ENCODE results near the gene CCNB2. TPM values are rescaled to one million over a fixed set of nuclear protein-coding genes. Genes with fewer than 3 reads are reported as not detected.

CCNB2 gene
- total and polyA plus RNA-seq, 2 experiments from 2014 or later = 15.3 to 20.9 TPM

DNA sequence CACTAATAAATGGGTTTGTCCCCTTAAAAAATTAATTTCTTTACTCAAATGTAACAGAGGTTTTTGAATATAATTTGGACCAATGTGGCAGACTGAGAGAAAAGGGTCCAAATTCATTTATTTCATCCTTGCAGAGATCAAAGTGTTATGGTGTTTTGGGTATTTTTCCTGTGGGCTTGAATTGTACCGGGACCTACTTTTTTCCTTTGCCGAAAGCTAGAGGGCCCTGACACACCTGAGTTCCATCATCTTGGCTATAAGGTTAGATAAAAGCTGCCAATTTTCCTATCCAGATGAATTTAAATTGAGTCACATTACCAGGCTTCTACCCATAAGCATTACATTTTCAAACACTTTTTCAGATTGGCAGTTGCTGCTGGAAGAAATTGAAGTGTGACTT lies 908 bp downstream of the CCNB2 start:
- Histone ChIP-seq H4K20me1 (ENCODE audit: insufficient read depth, poor library complexity, severe bottlenecking) (no peaks in the 10 kb centered on the region), H2AFZ (peak overlapping the region; percentile 73), H3K27me3 (no peaks in the 10 kb centered on the region), H3K36me3 (replicated peaks; ENCODE audit: insufficient read depth, low read depth) (no peaks in the 10 kb centered on the region), H3K9me2 (replicated peaks; ENCODE audit: insufficient read depth) (no peaks in the 10 kb centered on the region), H3K4me1 (ENCODE audit: insufficient read depth) (peaks cover 5% of the 10 kb centered on the region), H3K79me2 (peaks cover 16% of the 10 kb centered on the region), H3K4me2 (peak overlapping the region; percentile 90), H3K9me3 (ENCODE audit: low read depth) (no peaks in the 10 kb centered on the region), H3K27ac (peak overlapping the region; percentile 27), H3K4me3 (peak overlapping the region; percentile 56)
- WGBS (ENCODE audit: low lambda C conversion rate, missing lambda C conversion rate) = 5% methylated on average over 2 of the region's 2 CpGs
- no peak for DNase-seq (ENCODE audit: low spot score)
- no peak for TF ChIP-seq EZH2 (IDR thresholded peaks at IDR 0.05; ENCODE audit: borderline replicate concordance)
- TF ChIP-seq, protein P1, sequence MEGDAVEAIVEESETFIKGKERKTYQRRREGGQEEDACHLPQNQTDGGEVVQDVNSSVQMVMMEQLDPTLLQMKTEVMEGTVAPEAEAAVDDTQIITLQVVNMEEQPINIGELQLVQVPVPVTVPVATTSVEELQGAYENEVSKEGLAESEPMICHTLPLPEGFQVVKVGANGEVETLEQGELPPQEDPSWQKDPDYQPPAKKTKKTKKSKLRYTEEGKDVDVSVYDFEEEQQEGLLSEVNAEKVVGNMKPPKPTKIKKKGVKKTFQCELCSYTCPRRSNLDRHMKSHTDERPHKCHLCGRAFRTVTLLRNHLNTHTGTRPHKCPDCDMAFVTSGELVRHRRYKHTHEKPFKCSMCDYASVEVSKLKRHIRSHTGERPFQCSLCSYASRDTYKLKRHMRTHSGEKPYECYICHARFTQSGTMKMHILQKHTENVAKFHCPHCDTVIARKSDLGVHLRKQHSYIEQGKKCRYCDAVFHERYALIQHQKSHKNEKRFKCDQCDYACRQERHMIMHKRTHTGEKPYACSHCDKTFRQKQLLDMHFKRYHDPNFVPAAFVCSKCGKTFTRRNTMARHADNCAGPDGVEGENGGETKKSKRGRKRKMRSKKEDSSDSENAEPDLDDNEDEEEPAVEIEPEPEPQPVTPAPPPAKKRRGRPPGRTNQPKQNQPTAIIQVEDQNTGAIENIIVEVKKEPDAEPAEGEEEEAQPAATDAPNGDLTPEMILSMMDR (IDR thresholded peaks at IDR 0.05; ENCODE audit: poor library complexity) = peak; percentile 34

DNA sequence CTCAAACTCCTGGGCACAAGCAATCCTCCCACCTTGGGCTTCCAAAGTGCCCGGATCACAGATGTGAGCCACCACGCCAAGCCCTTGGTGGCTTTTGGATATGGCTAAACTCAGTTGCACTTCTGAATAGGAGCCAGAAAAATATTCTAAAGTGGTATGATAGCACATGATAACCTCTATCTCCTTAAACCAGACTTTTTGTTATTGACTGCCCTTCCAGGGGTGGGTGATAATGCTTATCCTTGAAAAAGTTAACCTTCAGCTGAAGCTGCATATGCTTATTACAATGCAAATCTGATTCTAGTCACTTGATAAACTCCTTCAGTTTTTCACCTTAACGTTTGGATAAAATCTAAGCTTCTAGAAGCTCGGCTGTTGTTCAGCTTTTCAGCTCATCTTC lies 6.3 kb downstream of the CCNB2 start:
- H3K27ac ChIP-seq = no peak overlapping the region
- no peaks in the 10 kb centered on the region for H3K9me3 ChIP-seq (ENCODE audit: low read depth)
- DNase-seq (ENCODE audit: low spot score) = no peak
- H3K4me2 ChIP-seq = no peak overlapping the region
- no peak for TF ChIP-seq EZH2phosphoT487 (IDR thresholded peaks at IDR 0.05; ENCODE audit: low read depth, severe bottlenecking, unreplicated experiment)
- TF ChIP-seq, protein P1 (IDR thresholded peaks at IDR 0.05; ENCODE audit: poor library complexity) = no peak
- no peak for TF ChIP-seq EZH2 (IDR thresholded peaks at IDR 0.05; ENCODE audit: borderline replicate concordance)
- no peaks in the 10 kb centered on the region for H3K9me2 ChIP-seq (replicated peaks; ENCODE audit: insufficient read depth)
- H3K79me2 ChIP-seq = peaks cover 14% of the 10 kb centered on the region
- no peak overlapping the region for H3K4me3 ChIP-seq
- no peaks in the 10 kb centered on the region for H3K27me3 ChIP-seq
- H3K4me1 ChIP-seq (ENCODE audit: insufficient read depth) = peaks cover 1% of the 10 kb centered on the region
- H4K20me1 ChIP-seq (ENCODE audit: insufficient read depth, poor library complexity, severe bottlenecking) = no peaks in the 10 kb centered on the region
- no peak overlapping the region for H2AFZ ChIP-seq
- WGBS (ENCODE audit: low lambda C conversion rate, missing lambda C conversion rate) = 93% methylated on average over 4 of the region's 4 CpGs
- no peaks in the 10 kb centered on the region for H3K36me3 ChIP-seq (replicated peaks; ENCODE audit: insufficient read depth, low read depth)

GRCh38 chr15:59115047-59115446 lies 10.1 kb downstream of the CCNB2 start:
- Histone ChIP-seq H3K27ac (no peak overlapping the region), H3K9me3 (ENCODE audit: low read depth) (no peaks in the 10 kb centered on the region), H3K4me2 (no peak overlapping the region), H3K79me2 (no peaks in the 10 kb centered on the region), H4K20me1 (ENCODE audit: insufficient read depth, poor library complexity, severe bottlenecking) (no peaks in the 10 kb centered on the region), H3K36me3 (replicated peaks; ENCODE audit: insufficient read depth, low read depth) (no peaks in the 10 kb centered on the region), H3K9me2 (replicated peaks; ENCODE audit: insufficient read depth) (no peaks in the 10 kb centered on the region), H3K27me3 (no peaks in the 10 kb centered on the region), H2AFZ (no peak overlapping the region), H3K4me3 (no peak overlapping the region), H3K4me1 (ENCODE audit: insufficient read depth) (no peaks in the 10 kb centered on the region)
- TF ChIP-seq, protein P1 (IDR thresholded peaks at IDR 0.05; ENCODE audit: poor library complexity) = no peak
- TF ChIP-seq EZH2phosphoT487 (IDR thresholded peaks at IDR 0.05; ENCODE audit: low read depth, severe bottlenecking, unreplicated experiment) = no peak
- TF ChIP-seq EZH2 (IDR thresholded peaks at IDR 0.05; ENCODE audit: borderline replicate concordance) = no peak
- no peak for DNase-seq (ENCODE audit: low spot score)
- 91% methylated on average over 2 of the region's 2 CpGs for WGBS (ENCODE audit: low lambda C conversion rate, missing lambda C conversion rate)

GRCh38 chr15:59116141-59116540 lies 11.2 kb downstream of the CCNB2 start:
- no peak overlapping the region for H2AFZ ChIP-seq
- no peaks in the 10 kb centered on the region for H3K4me1 ChIP-seq (ENCODE audit: insufficient read depth)
- H3K4me3 ChIP-seq = no peak overlapping the region
- TF ChIP-seq EZH2 (IDR thresholded peaks at IDR 0.05; ENCODE audit: borderline replicate concordance) = no peak
- TF ChIP-seq, protein P1 (IDR thresholded peaks at IDR 0.05; ENCODE audit: poor library complexity) = no peak
- no peak for TF ChIP-seq EZH2phosphoT487 (IDR thresholded peaks at IDR 0.05; ENCODE audit: low read depth, severe bottlenecking, unreplicated experiment)
- no peaks in the 10 kb centered on the region for H3K36me3 ChIP-seq (replicated peaks; ENCODE audit: insufficient read depth, low read depth)
- no peaks in the 10 kb centered on the region for H3K9me2 ChIP-seq (replicated peaks; ENCODE audit: insufficient read depth)
- no peaks in the 10 kb centered on the region for H3K79me2 ChIP-seq
- no peak for DNase-seq (ENCODE audit: low spot score)
- H4K20me1 ChIP-seq (ENCODE audit: insufficient read depth, poor library complexity, severe bottlenecking) = no peaks in the 10 kb centered on the region
- no peaks in the 10 kb centered on the region for H3K9me3 ChIP-seq (ENCODE audit: low read depth)
- H3K27me3 ChIP-seq = no peaks in the 10 kb centered on the region
- no peak overlapping the region for H3K4me2 ChIP-seq
- H3K27ac ChIP-seq = no peak overlapping the region
- 95% methylated on average over 1 of the region's 1 CpG for WGBS (ENCODE audit: low lambda C conversion rate, missing lambda C conversion rate)
